Stomach (tissue), 9 donors: ENCODE results near the gene ZMIZ2. TPM values are rescaled to one million over a fixed set of nuclear protein-coding genes. Genes with fewer than 3 reads are reported as not detected.
"Not testable (repeated sequence)": the region's sequence is repeated elsewhere in the genome, so short reads cannot be mapped to it uniquely, and the experiment has no call there.

Experiments used
- DNase-seq, 2 donors: peaks; one replicate each; pipeline versions ENCODE4 v3.0.0 to v3.0.0-alpha.2; 2013 to 2019
- H3K27ac ChIP-seq, 5 donors: fragments of 200-600 bp in 4 of 5; sonication (generic) in 4 of 5; one replicate each; pipeline ENCODE4 v1.5.1; 2013 to 2019; ENCODE audit warnings: mild to moderate bottlenecking in 1 of 5, moderate library complexity in 1 of 5
- H3K27me3 ChIP-seq, 3 donors: fragments of 200-600 bp; sonication (generic); one replicate each; pipeline ENCODE4 v1.5.1; 2017 to 2019; ENCODE audit warnings: mixed run types in 1 of 3
- H3K36me3 ChIP-seq, 4 donors: fragments of 200-600 bp; sonication (generic); 1 replicate in 3 of 4; 2 replicates in 1 of 4; pipeline ENCODE4 v1.5.1; 2016 to 2019
- H3K4me1 ChIP-seq, 4 donors: fragments of 200-600 bp; sonication (generic); one replicate each; pipeline ENCODE4 v1.5.1; 2016 to 2019
- H3K4me3 ChIP-seq, 4 donors: fragments of 200-600 bp; sonication (generic) in 3 of 4; one replicate each; pipeline ENCODE4 v1.5.1; 2016 to 2019; ENCODE audit warnings: mild to moderate bottlenecking in 1 of 4
- H3K9me3 ChIP-seq, 4 donors: fragments of 200-600 bp; sonication (generic); one replicate each; pipeline ENCODE4 v1.5.1; 2016 to 2019
- CTCF ChIP-seq, 7 experiments: fragments of 450-650 bp in 4 of 7; fragments of 200-600 bp in 3 of 7; sonication (generic) in 3 of 7; IDR thresholded peaks; one replicate each; pipeline ENCODE4 v1.5.1; 2016 to 2019; ENCODE audit warnings: antibody characterized with exemption in 7 of 7, control low read depth in 2 of 7, mild to moderate bottlenecking in 1 of 7
- EP300 ChIP-seq: sonication (generic); formaldehyde crosslinking; IDR thresholded peaks from one replicate; pipeline ENCODE4 v1.6.1; 2017; ENCODE audit warnings: antibody characterized with exemption
- POLR2A ChIP-seq, 4 donors: fragments of 450-650 bp; IDR thresholded peaks; one replicate each; pipeline ENCODE4 v1.6.1; 2016; ENCODE audit warnings: antibody characterized with exemption in 4 of 4, control low read depth in 2 of 4, mild to moderate bottlenecking in 1 of 4, moderate library complexity in 1 of 4
- POLR2AphosphoS5 ChIP-seq, 3 donors: sonication (generic); formaldehyde crosslinking; IDR thresholded peaks; one replicate each; pipeline ENCODE4 v1.6.1; 2016; ENCODE audit warnings: antibody characterized with exemption in 3 of 3
- WGBS, 5 donors: extraction: QIAGEN DNeasy Blood & Tissue Kit in 3 of 5; methylation state at CpG; one replicate each; pipeline versions ENCODE4 v1.1.5 to v1.1.7; 2013 to 2018; 5-methylcytosine and 5-hydroxymethylcytosine counted together
- intact Hi-C: fragments of 100-400 bp; cut with DNase I; formaldehyde crosslinking; loops from one replicate; pipeline ENCODE4 v1.15.1; 2023; ENCODE audit warnings: low total_unique reads
- polyA plus RNA-seq, 3 donors: library from polyadenylated mRNA; stranded (reverse); fragments of 200-250 nt; gene quantifications; one replicate each; pipeline ENCODE4 v1.2.3, GENCODE V29; 2013
- total RNA-seq, 5 donors: library from RNA; depleted of rRNA; stranded (reverse); fragments of >200 nt; gene quantifications; one replicate each; pipeline versions ENCODE4 v1.1.0 to v1.2.3, GENCODE V29; 2014 to 2016
- donor health status: healthy with polysubstance abuse.
- donor health status: Bipolar disorder and iron deficiency.
- donor health status: healthy.

Gene ZMIZ2
- total and polyA plus RNA-seq, 8 donors, result 14.5 to 108 (median 29.5) TPM

GRCh38 chr7:44713680-44714335 is 34.8 kb upstream of the ZMIZ2 start:
- no peak for DNase-seq
- WGBS, 5 donors, result 46 to 64% (median 57%) methylated on average over 7 of the region's 7 CpGs
- H3K4me1 ChIP-seq, result peaks cover 0 to 6% (median 3%) of the 10 kb centered on the region in 4 donors

DNA sequence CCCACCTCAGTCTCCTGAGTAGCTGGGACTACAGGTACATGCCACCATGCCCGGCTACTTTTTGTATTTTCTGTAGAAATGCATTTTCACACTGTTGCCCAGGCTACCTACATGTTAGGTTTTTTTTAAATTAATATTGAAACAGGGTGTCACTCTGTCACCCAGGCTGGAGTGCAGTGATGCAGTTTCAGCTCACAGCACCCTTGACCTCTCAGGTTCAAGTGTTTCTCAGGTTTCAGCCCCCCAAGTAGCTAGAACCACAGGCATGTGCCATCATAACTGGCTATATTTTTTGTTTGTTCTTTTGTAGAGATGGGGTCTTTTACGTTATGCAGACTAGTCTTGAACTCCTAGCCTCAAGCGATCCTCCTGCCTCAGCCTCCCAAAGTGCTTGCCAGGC is 32.4 kb upstream of the ZMIZ2 start:
- TF ChIP-seq POLR2A (IDR thresholded peaks at IDR 0.05) (no peak), CTCF (IDR thresholded peaks at IDR 0.05) (no peak), POLR2AphosphoS5 (IDR thresholded peaks at IDR 0.05) (no peak), EP300 (no peak)
- Histone ChIP-seq H3K4me3 (no peak overlapping the region), H3K4me1 (peaks cover 0 to 6% (median 3%) of the 10 kb centered on the region in 4 donors), H3K27me3 (no peaks in the 10 kb centered on the region), H3K36me3 (no peaks in the 10 kb centered on the region), H3K27ac (no peak overlapping the region), H3K9me3 (peaks cover 0 to 7% (median 2%) of the 10 kb centered on the region in 4 donors)
- intact Hi-C loops, result no loop called here
- WGBS, 5 donors, result 89 to 96% (median 94%) methylated on average over 3 of the region's 3 CpGs
- no peak for DNase-seq

More at GRCh38 chr7:44713680-44714335, 34.8 kb upstream of the ZMIZ2 start:
- no peaks in the 10 kb centered on the region for H3K9me3 ChIP-seq
- H3K27ac ChIP-seq, result no peak overlapping the region
- peaks cover 15% of the 10 kb centered on the region in 4 donors for H3K36me3 ChIP-seq
- TF ChIP-seq EP300 (no peak), CTCF (IDR thresholded peaks at IDR 0.05) (no peak), POLR2AphosphoS5 (IDR thresholded peaks at IDR 0.05) (no peak), POLR2A (IDR thresholded peaks at IDR 0.05) (no peak)
- intact Hi-C loops, result no loop called here
- no peak overlapping the region for H3K4me3 ChIP-seq
- no peaks in the 10 kb centered on the region for H3K27me3 ChIP-seq

DNA sequence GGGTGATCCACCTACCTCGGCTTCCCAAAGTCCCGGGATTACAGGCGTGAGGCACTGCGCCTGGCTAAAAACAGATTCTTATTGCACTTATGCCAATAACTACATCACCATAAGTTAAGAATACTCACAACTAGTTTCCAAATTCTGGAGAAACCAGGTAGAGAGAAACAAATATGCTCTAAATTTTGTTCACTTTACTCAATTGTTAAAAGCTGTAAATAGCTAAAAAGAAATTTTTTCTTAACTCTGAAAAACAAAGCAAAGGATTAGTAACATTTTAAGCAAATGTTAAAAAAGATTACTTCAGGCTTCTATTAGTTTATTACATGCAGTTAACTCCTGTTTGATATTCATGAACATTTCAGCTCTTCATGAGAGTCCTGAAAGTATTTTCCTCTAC is 28.3 kb upstream of the ZMIZ2 start:
- no peak overlapping the region for H3K27ac ChIP-seq

GRCh38 chr7:44724276-44724675 is 24.4 kb upstream of the ZMIZ2 start:
- Histone ChIP-seq H3K36me3 (no peaks in the 10 kb centered on the region), H3K4me1 (no peaks in the 10 kb centered on the region), H3K27me3 (no peaks in the 10 kb centered on the region), H3K27ac (no peak overlapping the region), H3K9me3 (peaks cover 0 to 7% (median 2%) of the 10 kb centered on the region in 4 donors), H3K4me3 (no peak overlapping the region)
- WGBS, 5 donors, result 77 to 87% (median 81%) methylated on average over 4 of the region's 4 CpGs
- no peak for DNase-seq
- no peak for TF ChIP-seq POLR2AphosphoS5 (IDR thresholded peaks at IDR 0.05)
- no peak for TF ChIP-seq EP300
- no peak for TF ChIP-seq POLR2A (IDR thresholded peaks at IDR 0.05)
- TF ChIP-seq CTCF (IDR thresholded peaks at IDR 0.05), result no peak
- intact Hi-C loops, result no loop called here

More for the DNA sequence above, 28.3 kb upstream of the ZMIZ2 start:
- H3K4me3 ChIP-seq, result no peak overlapping the region
- H3K36me3 ChIP-seq, result no peaks in the 10 kb centered on the region
- DNase-seq, result no peak
- peaks cover 0 to 7% (median 2%) of the 10 kb centered on the region in 4 donors for H3K9me3 ChIP-seq
- H3K4me1 ChIP-seq, result no peaks in the 10 kb centered on the region
- intact Hi-C loops, result no loop called here
- 86 to 98% (median 95%) methylated on average over 4 of the region's 4 CpGs for WGBS, 5 donors
- TF ChIP-seq POLR2AphosphoS5 (IDR thresholded peaks at IDR 0.05) (no peak), POLR2A (IDR thresholded peaks at IDR 0.05) (no peak), EP300 (no peak), CTCF (IDR thresholded peaks at IDR 0.05) (no peak)
- no peaks in the 10 kb centered on the region for H3K27me3 ChIP-seq

GRCh38 chr7:44726250-44726649 is 22.4 kb upstream of the ZMIZ2 start:
- H3K4me3 ChIP-seq, H3K4me1 ChIP-seq, intact Hi-C loops, H3K36me3 ChIP-seq, H3K9me3 ChIP-seq, H3K27me3 ChIP-seq, DNase-seq, H3K27ac ChIP-seq: not testable (repeated sequence)
- 56 to 61% (median 57%) methylated on average over 7 of the region's 7 CpGs for WGBS, 5 donors
